IMR-90 (cell line): Measurements from ENCODE around the gene TMEM63B. TPM values are rescaled to one million over a fixed set of nuclear protein-coding genes. Genes with fewer than 3 reads are reported as not detected.

Experiments used
- ATAC-seq: fragments of 200-7000 bp; cut with Tn5 transposase; 2 replicates; pipeline ENCODE4 v1.9.1; 2020; ENCODE audit warnings: low read depth, mild to moderate bottlenecking, moderate library complexity
- BruUV-seq: library from RNA; stranded (reverse); fragments of 400-500 nt; replicated peaks from 2 replicates; lab custom pipeline; 2021; lab: Mats Ljungman, UMichigan
- CTCF ChIA-PET: fragments of 300-600 bp; formaldehyde crosslinking; extraction: SDS; loops from one replicate; lab custom pipeline; 2021; ENCODE audit warnings: antibody characterized with exemption; lab: Yijun Ruan, JAX
- POLR2A ChIA-PET: fragments of 300-600 bp; sonication (Branson Sonifier 250); formaldehyde crosslinking; loops from one replicate; lab custom pipeline; 2022; ENCODE audit warnings: antibody characterized with exemption; ENCODE audit not compliant: unreplicated experiment; lab: Charles Lee
- DNase-seq: peaks from one replicate; pipeline ENCODE4 v3.0.0; 2013
- H2AFZ ChIP-seq: replicated peaks from 2 replicates; pipeline ENCODE3; 2013; ENCODE audit warnings: low read length, mild to moderate bottlenecking; ENCODE audit not compliant: poor library complexity
- H2AK5ac ChIP-seq: 2 replicates; pipeline ENCODE4 v1.6.1; 2013; ENCODE audit warnings: low read depth, low read length, inconsistent platforms
- H2AK9ac ChIP-seq: replicated peaks from 2 replicates; pipeline ENCODE3; 2013; ENCODE audit warnings: mild to moderate bottlenecking, low read depth, low read length, moderate library complexity; ENCODE audit not compliant: poor library complexity
- H2BK120ac ChIP-seq: 2 replicates; pipeline ENCODE4 v1.6.1; 2013; ENCODE audit warnings: low read depth, low read length, inconsistent platforms
- H2BK15ac ChIP-seq: 3 replicates; pipeline ENCODE4 v1.6.1; 2013; ENCODE audit warnings: low read depth, low read length, inconsistent platforms
- H2BK20ac ChIP-seq: 2 replicates; pipeline ENCODE4 v1.6.1; 2013; ENCODE audit warnings: low read depth, mild to moderate bottlenecking, inconsistent platforms, low read length, moderate library complexity
- H2BK5ac ChIP-seq: 2 replicates; pipeline ENCODE4 v1.6.1; 2013; ENCODE audit warnings: mild to moderate bottlenecking, low read depth, low read length, inconsistent platforms; ENCODE audit not compliant: poor library complexity, severe bottlenecking
- H3K14ac ChIP-seq: replicated peaks from 2 replicates; pipeline ENCODE4 v1.6.1; 2013; ENCODE audit warnings: low read depth, low read length, inconsistent platforms
- H3K18ac ChIP-seq: 2 replicates; pipeline ENCODE4 v1.6.1; 2013; ENCODE audit warnings: low read depth, low read length, control low read depth
- H3K23ac ChIP-seq: 2 replicates; pipeline ENCODE4 v1.6.1; 2013; ENCODE audit warnings: low read depth, low read length, inconsistent platforms
- H3K27ac ChIP-seq: 2 replicates; pipeline ENCODE4 v1.5.1; 2013; ENCODE audit warnings: mild to moderate bottlenecking, control low read depth, low read length; ENCODE audit not compliant: insufficient read depth
- H3K27me3 ChIP-seq: 2 replicates; pipeline ENCODE4 v1.6.1; 2013; ENCODE audit warnings: low read length; ENCODE audit not compliant: control insufficient read depth, insufficient read depth
- H3K36me3 ChIP-seq: 2 replicates; pipeline ENCODE4 v1.6.1; 2013; ENCODE audit warnings: low read length, mixed read lengths; ENCODE audit not compliant: control insufficient read depth, insufficient read depth
- H3K4ac ChIP-seq: 2 replicates; pipeline ENCODE4 v1.6.1; 2013; ENCODE audit warnings: low read depth, low read length, inconsistent platforms
- H3K4me1 ChIP-seq: 2 replicates; pipeline ENCODE4 v1.6.1; 2013; ENCODE audit warnings: low read length, mixed read lengths; ENCODE audit not compliant: control insufficient read depth, insufficient read depth
- H3K4me2 ChIP-seq: 2 replicates; pipeline ENCODE4 v1.6.1; 2013; ENCODE audit warnings: low read depth, mild to moderate bottlenecking, control low read depth, low read length, moderate library complexity
- H3K4me3 ChIP-seq: 2 replicates; pipeline ENCODE4 v1.5.1; 2013; ENCODE audit warnings: low read depth, mild to moderate bottlenecking, control low read depth, low read length, moderate library complexity; ENCODE audit not compliant: insufficient read depth
- H3K56ac ChIP-seq: 2 replicates; pipeline ENCODE4 v1.6.1; 2013; ENCODE audit warnings: low read length, inconsistent platforms; ENCODE audit not compliant: insufficient read depth; ENCODE audit errors: extremely low read depth
- H3K79me1 ChIP-seq, 2 experiments: 2 replicates each; pipeline ENCODE4 v1.6.1; 2013; ENCODE audit warnings: low read length in 2 of 2, inconsistent platforms in 1 of 2, low read depth in 1 of 2
- H3K9ac ChIP-seq: 2 replicates; pipeline ENCODE4 v1.6.1; 2013; ENCODE audit warnings: low read depth, low read length, control low read depth
- H3K9me1 ChIP-seq: 2 replicates; pipeline ENCODE4 v1.6.1; 2013; ENCODE audit warnings: low read length, inconsistent platforms; ENCODE audit not compliant: insufficient read depth
- H3K9me3 ChIP-seq: 2 replicates; pipeline ENCODE4 v1.6.1; 2013; ENCODE audit warnings: low read length; ENCODE audit not compliant: control insufficient read depth, insufficient read depth
- H4K20me1 ChIP-seq: 2 replicates; pipeline ENCODE4 v1.6.1; 2013; ENCODE audit warnings: low read length, inconsistent platforms; ENCODE audit not compliant: insufficient read depth
- H4K5ac ChIP-seq: 2 replicates; pipeline ENCODE4 v1.6.1; 2013; ENCODE audit warnings: mild to moderate bottlenecking, low read depth, low read length, control low read depth
- H4K8ac ChIP-seq, 2 experiments: 2 replicates each; pipeline ENCODE4 v1.6.1; 2013; ENCODE audit warnings: low read depth in 2 of 2, low read length in 2 of 2, control low read depth in 1 of 2, inconsistent platforms in 1 of 2
- H4K91ac ChIP-seq: 2 replicates; pipeline ENCODE4 v1.6.1; 2013; ENCODE audit warnings: low read depth, low read length, inconsistent platforms; ENCODE audit not compliant: insufficient read depth
- BHLHE40 ChIP-seq: fragments of 150-350 bp; IDR thresholded peaks from 2 replicates; pipeline ENCODE4 v1.6.1; 2016; ENCODE audit warnings: mild to moderate bottlenecking, low read depth, low read length
- CEBPB ChIP-seq: IDR thresholded peaks from 2 replicates; pipeline ENCODE4 v1.6.1; 2012; ENCODE audit warnings: low read depth, low read length, improper control_type of control experiment
- CHD1 ChIP-seq: IDR thresholded peaks from 2 replicates; pipeline ENCODE4 v1.6.1; 2012; ENCODE audit warnings: low read depth, low read length, improper control_type of control experiment
- FOS ChIP-seq: fragments of 150-350 bp; IDR thresholded peaks from 2 replicates; pipeline ENCODE4 v1.6.1; 2016; ENCODE audit warnings: low read depth, low read length
- MAFK ChIP-seq: IDR thresholded peaks from 2 replicates; pipeline ENCODE4 v1.6.1; 2012; ENCODE audit warnings: low read depth, low read length, improper control_type of control experiment
- MAZ ChIP-seq: IDR thresholded peaks from 2 replicates; pipeline ENCODE4 v1.6.1; 2012; ENCODE audit warnings: low read depth, mild to moderate bottlenecking, low read length, improper control_type of control experiment, moderate library complexity, borderline replicate concordance
- MXI1 ChIP-seq: IDR thresholded peaks from 2 replicates; pipeline ENCODE4 v1.6.1; 2012; ENCODE audit warnings: low read depth, mild to moderate bottlenecking, low read length, moderate library complexity, borderline replicate concordance
- NFE2L2 ChIP-seq: fragments of 150-350 bp; IDR thresholded peaks from 2 replicates; pipeline ENCODE4 v1.6.1; 2016; ENCODE audit warnings: low read depth, mild to moderate bottlenecking, low read length
- POLR2A ChIP-seq: IDR thresholded peaks from 2 replicates; pipeline ENCODE4 v1.6.1; 2012; ENCODE audit warnings: mild to moderate bottlenecking, low read depth, low read length
- RAD21 ChIP-seq: IDR thresholded peaks from 2 replicates; pipeline ENCODE4 v1.6.1; 2012; ENCODE audit warnings: low read length, improper control_type of control experiment
- RCOR1 ChIP-seq: IDR thresholded peaks from 2 replicates; pipeline ENCODE4 v1.6.1; 2012; ENCODE audit warnings: mild to moderate bottlenecking, low read length, improper control_type of control experiment; ENCODE audit not compliant: insufficient replicate concordance
- RFX5 ChIP-seq: IDR thresholded peaks from 2 replicates; pipeline ENCODE4 v1.8.0; 2012; ENCODE audit warnings: low read depth, mild to moderate bottlenecking, low read length, moderate library complexity
- SMC3 ChIP-seq: fragments of 150-350 bp; IDR thresholded peaks from 2 replicates; pipeline ENCODE4 v1.6.1; 2016; ENCODE audit warnings: low read depth, mild to moderate bottlenecking, antibody characterized with exemption, low read length, moderate library complexity
- WGBS, 2 experiments: methylation state at CpG; one replicate each; pipeline versions ENCODE4 v1.1.5 to v1.1.7; 2013; ENCODE audit warnings: missing lambda C conversion rate in 2 of 2; ENCODE audit not compliant: insufficient read length in 1 of 2; ENCODE audit errors: extremely low coverage in 2 of 2; 5-methylcytosine and 5-hydroxymethylcytosine counted together
- dilution Hi-C: fragments of 300-500 bp; cut with HindIII; formaldehyde crosslinking; loops from one replicate; pipeline ENCODE4 v1.14.3; 2018; ENCODE audit warnings: low sequenced_read_pairs; ENCODE audit not compliant: unreplicated experiment
- in situ Hi-C: fragments of 300-500 bp; cut with MboI; formaldehyde crosslinking; loops from 3 replicates; pipeline ENCODE4 v1.14.3; 2019; ENCODE audit warnings: low sequenced_read_pairs, inconsistent platforms, mixed read lengths
- intact Hi-C: fragments of 100-400 bp; cut with micrococcal nuclease; formaldehyde crosslinking; loops from 2 replicates; pipeline ENCODE4 v1.10.0; 2022
- polyA plus RNA-seq, 3 experiments: library from polyadenylated mRNA; depleted of rRNA; stranded (reverse); fragments of >200 nt; gene quantifications; 2 replicates each; pipeline ENCODE4 v1.2.3, GENCODE V29; 2012; ENCODE audit warnings: low replicate concordance in 1 of 3
- total RNA-seq: library from RNA; depleted of rRNA; stranded (reverse); fragments of >200 nt; gene quantifications from 2 replicates; pipeline ENCODE4 v1.2.3, GENCODE V29; 2012
- TF ChIP-seq, protein P1 (sequence below): fragments of 150-350 bp; IDR thresholded peaks from 2 replicates; pipeline ENCODE4 v1.6.1; 2016; ENCODE audit warnings: low read depth, mild to moderate bottlenecking, low read length, moderate library complexity, borderline replicate concordance
- TF ChIP-seq, protein P2 (sequence below): conservative IDR thresholded peaks from 2 replicates; pipeline ENCODE4 v1.5.1; 2012; ENCODE audit warnings: mild to moderate bottlenecking, low read depth, low read length, improper control_type of control experiment
- TF ChIP-seq, protein P3 (sequence below): fragments of 150-350 bp; IDR thresholded peaks from 2 replicates; pipeline ENCODE4 v1.6.1; 2017; ENCODE audit warnings: mild to moderate bottlenecking, antibody characterized with exemption, low read length, low read depth

TMEM63B gene
- total and polyA plus RNA-seq, 2 of the 4 experiments (the other 2 are of a cell fraction): 12.2 to 42.6 TPM

DNA sequence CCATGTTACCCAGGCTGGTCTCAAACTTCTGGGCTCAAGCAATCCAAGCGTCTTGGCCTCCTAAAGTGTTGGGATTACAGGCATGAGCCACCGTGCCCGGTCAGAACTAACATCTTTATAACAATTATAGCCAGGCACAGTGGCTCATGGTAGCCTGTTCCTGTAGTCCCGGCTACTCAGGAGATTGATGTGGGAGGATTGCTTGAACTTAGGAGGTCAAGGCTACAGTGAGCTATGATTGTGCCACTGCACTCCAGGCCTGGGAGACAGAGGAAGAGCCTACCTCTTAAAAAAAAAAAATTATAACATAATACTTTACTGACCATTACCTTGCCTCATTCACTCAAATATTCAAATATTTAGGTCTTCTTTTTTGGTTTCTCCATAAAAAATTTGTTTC lies 72.5 kb downstream of the TMEM63B start:
- ChIA-PET POLR2A (interaction anchor here (0.6 kb wide), 1 partner anchor 89 kb away, joined by 3 read pairs; no protein-coding TSS in a partner anchor), CTCF (no interaction called here)
- intact Hi-C loops (no loop called here), in situ Hi-C loops (no loop called here), dilution Hi-C loops (no loop called here)
- DNase-seq (no peak), ATAC-seq (no peak)
- Histone ChIP-seq H3K4me1 (no peaks in the 10 kb centered on the region), H4K8ac (no peak overlapping the region), H2AFZ (no peak overlapping the region), H2BK5ac (no peak overlapping the region), H2BK120ac (no peak overlapping the region), H3K79me1 (no peaks in the 10 kb centered on the region), H3K27me3 (peaks cover 17% of the 10 kb centered on the region), H3K36me3 (no peaks in the 10 kb centered on the region), H3K14ac (no peak overlapping the region), H2AK9ac (no peak overlapping the region), H3K27ac (no peak overlapping the region), H4K5ac (no peak overlapping the region), H4K91ac (no peak overlapping the region), H3K9me1 (no peaks in the 10 kb centered on the region), H3K4ac (no peak overlapping the region), H2AK5ac (no peak overlapping the region), H3K4me3 (no peak overlapping the region), H2BK20ac (no peak overlapping the region), H3K23ac (no peak overlapping the region), H4K20me1 (no peaks in the 10 kb centered on the region), H3K9me3 (no peaks in the 10 kb centered on the region), H3K56ac (no peak overlapping the region), H3K18ac (no peak overlapping the region), H3K4me2 (no peak overlapping the region), H3K9ac (no peak overlapping the region), H2BK15ac (no peak overlapping the region)
- BruUV-seq: no TSS peak
- no CpG with 5 or more reads among the region's 4 CpGs for WGBS, 2 experiments
- TF ChIP-seq, protein P1, sequence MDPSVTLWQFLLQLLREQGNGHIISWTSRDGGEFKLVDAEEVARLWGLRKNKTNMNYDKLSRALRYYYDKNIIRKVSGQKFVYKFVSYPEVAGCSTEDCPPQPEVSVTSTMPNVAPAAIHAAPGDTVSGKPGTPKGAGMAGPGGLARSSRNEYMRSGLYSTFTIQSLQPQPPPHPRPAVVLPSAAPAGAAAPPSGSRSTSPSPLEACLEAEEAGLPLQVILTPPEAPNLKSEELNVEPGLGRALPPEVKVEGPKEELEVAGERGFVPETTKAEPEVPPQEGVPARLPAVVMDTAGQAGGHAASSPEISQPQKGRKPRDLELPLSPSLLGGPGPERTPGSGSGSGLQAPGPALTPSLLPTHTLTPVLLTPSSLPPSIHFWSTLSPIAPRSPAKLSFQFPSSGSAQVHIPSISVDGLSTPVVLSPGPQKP: no peak
- TF ChIP-seq MAZ (no peak), SMC3 (no peak), NFE2L2 (no peak), RCOR1 (no peak), FOS (no peak), RAD21 (no peak), CEBPB (no peak), MAFK (no peak), CHD1 (no peak), POLR2A (no peak), RFX5 (no peak), MXI1 (no peak), BHLHE40 (no peak)
- TF ChIP-seq, protein P2, sequence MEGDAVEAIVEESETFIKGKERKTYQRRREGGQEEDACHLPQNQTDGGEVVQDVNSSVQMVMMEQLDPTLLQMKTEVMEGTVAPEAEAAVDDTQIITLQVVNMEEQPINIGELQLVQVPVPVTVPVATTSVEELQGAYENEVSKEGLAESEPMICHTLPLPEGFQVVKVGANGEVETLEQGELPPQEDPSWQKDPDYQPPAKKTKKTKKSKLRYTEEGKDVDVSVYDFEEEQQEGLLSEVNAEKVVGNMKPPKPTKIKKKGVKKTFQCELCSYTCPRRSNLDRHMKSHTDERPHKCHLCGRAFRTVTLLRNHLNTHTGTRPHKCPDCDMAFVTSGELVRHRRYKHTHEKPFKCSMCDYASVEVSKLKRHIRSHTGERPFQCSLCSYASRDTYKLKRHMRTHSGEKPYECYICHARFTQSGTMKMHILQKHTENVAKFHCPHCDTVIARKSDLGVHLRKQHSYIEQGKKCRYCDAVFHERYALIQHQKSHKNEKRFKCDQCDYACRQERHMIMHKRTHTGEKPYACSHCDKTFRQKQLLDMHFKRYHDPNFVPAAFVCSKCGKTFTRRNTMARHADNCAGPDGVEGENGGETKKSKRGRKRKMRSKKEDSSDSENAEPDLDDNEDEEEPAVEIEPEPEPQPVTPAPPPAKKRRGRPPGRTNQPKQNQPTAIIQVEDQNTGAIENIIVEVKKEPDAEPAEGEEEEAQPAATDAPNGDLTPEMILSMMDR: no peak
- TF ChIP-seq, protein P3, sequence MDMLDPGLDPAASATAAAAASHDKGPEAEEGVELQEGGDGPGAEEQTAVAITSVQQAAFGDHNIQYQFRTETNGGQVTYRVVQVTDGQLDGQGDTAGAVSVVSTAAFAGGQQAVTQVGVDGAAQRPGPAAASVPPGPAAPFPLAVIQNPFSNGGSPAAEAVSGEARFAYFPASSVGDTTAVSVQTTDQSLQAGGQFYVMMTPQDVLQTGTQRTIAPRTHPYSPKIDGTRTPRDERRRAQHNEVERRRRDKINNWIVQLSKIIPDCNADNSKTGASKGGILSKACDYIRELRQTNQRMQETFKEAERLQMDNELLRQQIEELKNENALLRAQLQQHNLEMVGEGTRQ: no peak
